ENCODE measurements around the gene NRG3.

Gene NRG3

GRCh38 chr10:82400841-82401240 is 525.8 kb downstream of the NRG3 start:
- no peak for DNase-seq

- DNase-seq, result no peak
These were observed 528.0 kb downstream of the NRG3 start for GRCh38 chr10:82402906-82403401.

GRCh38 chr10:82409671-82410070 is 534.7 kb downstream of the NRG3 start:
- no peak for DNase-seq

- no peak for DNase-seq
These were observed 536.4 kb downstream of the NRG3 start for GRCh38 chr10:82411416-82411815.

- DNase-seq, result no peak
These were observed 545.0 kb downstream of the NRG3 start for GRCh38 chr10:82420001-82420400.

- DNase-seq, result no peak
These were observed 554.3 kb downstream of the NRG3 start for GRCh38 chr10:82429302-82429701.

- no peak for DNase-seq
These were observed 563.3 kb downstream of the NRG3 start for GRCh38 chr10:82438277-82438676.

GRCh38 chr10:82440775-82441174 is 565.8 kb downstream of the NRG3 start:
- no peak for DNase-seq

- DNase-seq, result no peak
These were observed 577.1 kb downstream of the NRG3 start for GRCh38 chr10:82452046-82452445.

- DNase-seq, result no peak
These were observed 577.7 kb downstream of the NRG3 start for GRCh38 chr10:82452676-82453075.

GRCh38 chr10:82453678-82454293 is 578.8 kb downstream of the NRG3 start:
- DNase-seq, result no peak

- no peak for DNase-seq
These were observed 588.0 kb downstream of the NRG3 start for GRCh38 chr10:82462910-82463551.

GRCh38 chr10:82463614-82464013 is 588.6 kb downstream of the NRG3 start:
- DNase-seq, result no peak

GRCh38 chr10:82464191-82464818 is 589.3 kb downstream of the NRG3 start:
- DNase-seq, result no peak

- DNase-seq, result no peak
These were observed 590.0 kb downstream of the NRG3 start for GRCh38 chr10:82464966-82465365.

- DNase-seq, result no peak
These were observed 593.5 kb downstream of the NRG3 start for GRCh38 chr10:82468453-82468852.

- no peak for DNase-seq
These were observed 597.7 kb downstream of the NRG3 start for GRCh38 chr10:82472406-82473335.

- DNase-seq, result no peak
These were observed 602.8 kb downstream of the NRG3 start for GRCh38 chr10:82477776-82478175.

- no peak for DNase-seq
These were observed 617.7 kb downstream of the NRG3 start for GRCh38 chr10:82492647-82493046.

GRCh38 chr10:82496114-82496513 is 621.1 kb downstream of the NRG3 start:
- DNase-seq, result no peak

- no peak for DNase-seq
These were observed 622.4 kb downstream of the NRG3 start for GRCh38 chr10:82497439-82497838.

GRCh38 chr10:82498976-82499375 is 624.0 kb downstream of the NRG3 start:
- DNase-seq, result no peak

GRCh38 chr10:82505009-82505408 is 630.0 kb downstream of the NRG3 start:
- no peak for DNase-seq

All from stimulated activated CD4-positive, alpha-beta T cell treated with anti-CD3 and anti-CD28 coated beads, Interleukin-4, amount 100 ng/mL, for 1 hour (primary cell).